Renal pelvis (tissue), 4 donors: ENCODE data around the gene MYH4. TPM values are rescaled to one million over a fixed set of nuclear protein-coding genes. Genes with fewer than 3 reads are reported as not detected.

Source experiments
- DNase-seq: peaks from one replicate; pipeline ENCODE4 v3.0.0-alpha.2; 2013
- polyA plus RNA-seq, 3 donors: library from polyadenylated mRNA; unstranded; fragments of 120-200 nt; gene quantifications; one replicate each; pipeline ENCODE4 v1.2.1, GENCODE V29; 2013; ENCODE audit not compliant: insufficient read length in 3 of 3

The MYH4 gene
- polyA plus RNA-seq, 3 donors, result 0.03 to 0.21 (median 0.21) TPM

DNA sequence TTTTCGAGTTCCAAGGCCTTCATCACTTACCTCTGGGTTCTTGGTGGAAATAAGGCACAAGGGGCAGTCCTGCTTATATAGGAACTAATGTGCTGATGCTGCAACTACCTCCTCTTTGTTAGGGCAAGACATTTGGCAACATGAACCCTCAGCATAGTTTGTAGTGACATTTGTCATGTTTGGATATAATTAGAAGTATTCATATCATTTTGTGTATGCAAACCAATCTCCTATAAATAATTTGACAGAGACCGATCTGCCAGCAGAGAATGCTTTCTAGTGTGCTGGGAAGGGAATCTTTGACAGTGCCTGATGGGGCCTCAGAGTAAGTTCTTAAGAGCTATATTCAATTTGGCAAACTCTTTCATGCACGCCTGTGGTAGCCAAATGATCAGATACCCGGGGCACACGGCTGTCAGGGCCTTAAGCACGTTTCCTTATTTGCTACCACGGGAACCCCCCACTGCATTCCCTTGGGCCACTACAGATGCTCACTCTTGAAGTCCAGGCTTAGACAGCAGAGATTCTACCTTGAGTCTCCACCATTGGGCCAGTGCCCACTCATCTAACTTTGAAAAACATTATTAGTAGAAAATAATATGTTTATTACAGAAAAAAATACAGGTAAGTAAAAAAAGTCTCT, 47.3 kb downstream of the MYH4 start, which contains the start of gene MYH8:
TSS of gene MYH8 (minus strand) at position 51 of the 643 bp plus-strand sequence. CDS start 1,723 bp downstream, outside the sequence.
- no peak for DNase-seq

DNA sequence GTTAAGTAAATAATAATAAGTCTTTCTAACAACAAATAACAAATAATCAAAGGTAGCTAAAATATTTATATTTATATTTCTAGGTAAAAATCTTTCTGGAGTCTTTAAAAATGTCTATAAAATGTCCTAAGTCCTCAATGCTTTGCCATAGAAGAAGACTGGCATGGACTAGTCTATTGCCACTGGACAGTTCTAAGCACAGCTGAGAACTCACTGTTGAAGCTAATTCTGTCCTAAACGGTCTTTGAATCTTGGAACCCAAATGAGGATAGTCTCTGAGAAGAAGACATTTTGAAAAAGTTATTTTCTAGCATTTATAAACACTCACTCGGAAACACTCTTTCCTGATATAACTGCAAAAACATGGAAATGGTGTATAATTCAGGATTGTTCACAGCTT, 48.1 kb downstream of the MYH4 start:
- no peak for DNase-seq

- DNase-seq, result no peak
Measured at GRCh38 chr17:10420811-10421210, 48.5 kb downstream of the MYH4 start.

DNA sequence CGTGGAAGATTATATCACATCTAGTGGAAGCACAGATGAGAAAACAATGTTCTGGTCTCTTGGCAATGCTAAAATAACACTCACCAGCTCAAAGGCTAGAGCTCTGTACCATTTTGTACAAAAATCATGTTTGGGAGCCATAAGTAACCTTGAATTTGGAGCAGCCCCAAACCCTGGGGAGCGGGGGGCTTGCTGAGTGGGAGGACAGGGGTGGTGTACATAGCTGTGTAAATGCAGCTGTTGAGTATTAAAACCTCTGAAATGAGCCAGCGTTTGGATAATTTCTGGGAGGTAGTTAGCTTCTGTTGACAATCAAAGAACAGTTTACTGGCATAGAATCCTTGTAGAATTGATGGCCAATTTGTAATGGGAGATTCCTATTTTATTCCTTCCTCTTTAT, 51.9 kb downstream of the MYH4 start:
- DNase-seq, result no peak

GRCh38 chr17:10415161-10415560, 54.2 kb downstream of the MYH4 start:
- DNase-seq, result no peak

- no peak for DNase-seq
Measured at GRCh38 chr17:10403589-10403988, 65.8 kb downstream of the MYH4 start.

DNA sequence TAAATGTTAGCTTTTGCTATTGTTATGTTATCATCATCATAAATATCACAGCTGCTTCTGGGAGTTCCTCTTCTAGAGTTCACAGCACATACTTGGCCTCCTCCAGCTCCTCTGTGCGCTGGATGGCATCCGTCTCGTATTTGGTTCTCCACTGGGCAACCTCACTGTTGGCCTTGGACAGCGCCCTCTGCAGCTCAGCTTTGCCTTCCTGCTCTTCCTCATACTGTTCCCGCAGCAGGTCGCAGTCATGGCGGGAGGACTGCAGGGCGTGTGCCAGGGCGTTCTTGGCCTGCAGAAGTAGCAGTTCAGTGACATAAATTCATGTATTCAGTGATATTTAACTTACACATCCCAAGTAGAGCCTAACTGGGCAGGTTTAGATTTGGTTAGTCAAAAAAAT, 71.0 kb downstream of the MYH4 start:
- no peak for DNase-seq

DNA sequence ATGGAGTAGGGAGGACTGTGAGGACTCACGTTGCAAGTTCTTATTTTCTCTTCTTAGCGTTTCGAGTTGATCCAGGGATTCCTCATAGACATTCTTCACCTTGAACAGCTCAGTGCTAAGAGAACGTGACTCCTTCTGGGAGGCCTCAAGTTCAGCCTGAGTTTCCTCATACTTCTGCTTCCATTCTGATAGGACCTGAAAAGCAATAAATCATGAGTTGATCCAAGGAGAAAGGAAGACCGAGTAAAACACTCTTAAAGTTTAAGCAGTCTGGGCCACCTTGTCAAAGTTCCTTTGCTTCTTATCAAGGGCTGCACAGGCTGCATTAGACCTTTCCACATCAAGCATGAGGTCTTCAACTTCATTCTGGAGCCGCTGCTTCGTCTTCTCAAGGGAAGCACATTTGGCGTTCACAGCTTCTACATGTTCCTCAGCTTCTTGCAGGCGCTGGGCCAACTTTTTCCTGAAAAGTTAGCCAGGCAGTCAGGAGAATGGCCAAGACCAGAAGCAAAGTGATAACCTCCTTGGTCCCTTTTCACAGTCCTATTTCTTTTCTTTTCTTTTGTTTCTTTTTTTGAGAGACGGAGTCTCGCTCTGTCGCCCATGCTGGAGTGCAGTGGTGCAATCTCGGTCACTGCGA, 72.7 kb downstream of the MYH4 start:
- DNase-seq, result no peak

- DNase-seq, result no peak
Measured at GRCh38 chr17:10394201-10394887, 75.0 kb downstream of the MYH4 start.

Other genes starting within 250 kb of the MYH4 start
- under 1 TPM; 0.15 to 0.30 (median 0.20) TPM for gene MYH13, start 96.6 kb downstream of the MYH4 start, polyA plus RNA-seq
- gene MYH8, start 47.6 kb downstream of the MYH4 start, polyA plus RNA-seq, result 1 to 10 TPM in 1 of 3 donors, under 1 TPM in 2; 0.64 to 2.2 (median 0.92) TPM
- under 1 TPM; 0.03 to 0.06 (median 0.06) TPM for gene MYH1, start 49.0 kb upstream of the MYH4 start, polyA plus RNA-seq
- gene MYH2, start 80.1 kb upstream of the MYH4 start, polyA plus RNA-seq, result under 1 TPM in 1 of 3 donors, not detected in 2; 0.04 TPM
- gene MYH3, start 187.8 kb upstream of the MYH4 start, polyA plus RNA-seq, result 1 to 10 TPM; 7.7 to 8.6 (median 8.4) TPM
- 10 to 100 TPM; 40.6 to 42.4 (median 40.8) TPM for gene SCO1, start 228.0 kb upstream of the MYH4 start, polyA plus RNA-seq
- gene ADPRM, start 228.0 kb upstream of the MYH4 start, polyA plus RNA-seq, result 10 to 100 TPM; 13.5 to 15.1 (median 13.6) TPM